B cell (primary cell): ENCODE data around the gene GINM1. TPM values are rescaled to one million over a fixed set of nuclear protein-coding genes. Genes with fewer than 3 reads are reported as not detected.

Source experiments
- ATAC-seq: fragments of 200-7000 bp; cut with Tn5 transposase; one replicate; pipeline ENCODE4 v1.10.0; 2021; ENCODE audit warnings: low read depth, mild to moderate bottlenecking, moderate number of reproducible peaks, moderate library complexity
- CTCF ChIA-PET: fragments of 350-600 bp; sonication (Branson Sonifier 250); formaldehyde crosslinking; loops from one replicate; lab custom pipeline; 2021; ENCODE audit warnings: antibody characterized with exemption, inconsistent platforms; lab: Charles Lee
- POLR2A ChIA-PET: fragments of 350-600 bp; sonication (Branson Sonifier 250); formaldehyde crosslinking; loops from one replicate; lab custom pipeline; 2021; ENCODE audit warnings: antibody characterized with exemption; lab: Charles Lee
- DNase-seq: peaks from one replicate; pipeline ENCODE4 v3.0.0; 2013
- H2AFZ ChIP-seq: 2 replicates; pipeline ENCODE4 v1.6.1; 2012; ENCODE audit warnings: mild to moderate bottlenecking, low read depth, low read length; ENCODE audit not compliant: insufficient read depth, poor library complexity, severe bottlenecking
- H3K27ac ChIP-seq, 2 donors: 1 replicate in 1 of 2; 2 replicates in 1 of 2; pipeline ENCODE4 v1.5.1; 2012 to 2013; ENCODE audit warnings: low read length in 2 of 2, mild to moderate bottlenecking in 2 of 2, moderate library complexity in 1 of 2
- H3K27me3 ChIP-seq, 4 experiments: fragments of 200-600 bp in 1 of 4; sonication (generic) in 1 of 4; replicated peaks in 1 of 4; 1 replicate in 2 of 4; 2 replicates in 2 of 4; pipeline versions ENCODE4 v1.6.1 to v1.7.0; 2013 to 2016; ENCODE audit warnings: low read length in 3 of 4, mild to moderate bottlenecking in 2 of 4, mixed read lengths in 1 of 4, moderate library complexity in 1 of 4; ENCODE audit not compliant: insufficient read depth in 4 of 4, control insufficient read depth in 3 of 4; ENCODE audit errors: control extremely low read depth in 1 of 4
- H3K36me3 ChIP-seq, 2 experiments: replicated peaks in 1 of 2; 1 replicate in 1 of 2; 2 replicates in 1 of 2; pipeline versions ENCODE4 v1.6.1 to v1.7.1; 2013; ENCODE audit warnings: low read length in 1 of 2; ENCODE audit not compliant: insufficient read depth in 2 of 2, control insufficient read depth in 1 of 2; ENCODE audit errors: control extremely low read depth in 1 of 2, extremely low read depth in 1 of 2
- H3K4me1 ChIP-seq, 2 donors: fragments of 200-600 bp in 1 of 2; sonication (generic) in 1 of 2; 1 replicate in 1 of 2; 2 replicates in 1 of 2; pipeline versions ENCODE4 v1.5.1 to v1.6.1; 2013 to 2017; ENCODE audit warnings: low read length in 2 of 2; ENCODE audit not compliant: control insufficient read depth in 2 of 2, insufficient read depth in 2 of 2
- H3K4me2 ChIP-seq: replicated peaks from 2 replicates; pipeline ENCODE3; 2012; ENCODE audit warnings: mild to moderate bottlenecking, low read depth, low read length; ENCODE audit not compliant: poor library complexity, severe bottlenecking
- H3K4me3 ChIP-seq, 5 experiments: fragments of 200-600 bp in 1 of 5; sonication (generic) in 1 of 5; 1 replicate in 3 of 5; 2 replicates in 2 of 5; pipeline versions ENCODE4 v1.5.1 to v1.7.0; 2011 to 2016; ENCODE audit warnings: low read length in 4 of 5, mild to moderate bottlenecking in 4 of 5, low read depth in 2 of 5, control low read depth in 1 of 5, moderate library complexity in 1 of 5; ENCODE audit not compliant: insufficient read depth in 1 of 5; ENCODE audit errors: control extremely low read depth in 1 of 5, extremely low read depth in 1 of 5
- H3K79me2 ChIP-seq: fragments of 200-600 bp; sonication (generic); one replicate; pipeline ENCODE4 v1.6.0; 2016; ENCODE audit warnings: low read length; ENCODE audit not compliant: control insufficient read depth, insufficient read depth
- H3K9ac ChIP-seq: fragments of 200-600 bp; sonication (generic); 2 replicates; pipeline ENCODE4 v1.6.1; 2017; ENCODE audit warnings: mild to moderate bottlenecking, low read length, moderate library complexity
- H3K9me3 ChIP-seq, 3 donors: one replicate each; pipeline versions ENCODE4 v1.6.1 to v1.7.1; 2013; ENCODE audit warnings: low read length in 2 of 3; ENCODE audit not compliant: control insufficient read depth in 2 of 3, insufficient read depth in 1 of 3; ENCODE audit errors: control extremely low read depth in 1 of 3
- H4K20me1 ChIP-seq: 2 replicates; pipeline ENCODE4 v1.6.0; 2012; ENCODE audit warnings: mild to moderate bottlenecking, low read length; ENCODE audit not compliant: insufficient read depth, control insufficient read depth, poor library complexity, severe bottlenecking
- H3K27ac Mint-ChIP-seq: one replicate; pipeline ENCODE4 v1.8.0; 2021; ENCODE audit warnings: mixed read lengths
- H3K27me3 Mint-ChIP-seq: one replicate; pipeline ENCODE4 v1.8.0; 2021; ENCODE audit warnings: mixed read lengths
- H3K4me1 Mint-ChIP-seq: one replicate; pipeline ENCODE4 v1.8.0; 2021; ENCODE audit warnings: mixed read lengths
- H3K4me3 Mint-ChIP-seq: one replicate; pipeline ENCODE4 v1.8.0; 2021; ENCODE audit warnings: mixed read lengths
- H3K9me3 Mint-ChIP-seq: one replicate; pipeline ENCODE4 v1.8.0; 2022; ENCODE audit warnings: mixed read lengths; ENCODE audit not compliant: insufficient read depth
- EZH2 ChIP-seq: IDR thresholded peaks from 2 replicates; pipeline ENCODE4 v1.6.1; 2012; ENCODE audit warnings: borderline replicate concordance, low read depth, mild to moderate bottlenecking, moderate library complexity, low read length; ENCODE audit not compliant: insufficient read depth, poor library complexity, severe bottlenecking
- WGBS: methylation state at CpG from one replicate; pipeline ENCODE4 v1.1.5; 2013; ENCODE audit warnings: missing lambda C conversion rate; ENCODE audit not compliant: insufficient coverage; 5-methylcytosine and 5-hydroxymethylcytosine counted together
- intact Hi-C: fragments of 100-400 bp; cut with micrococcal nuclease; formaldehyde crosslinking; loops from one replicate; pipeline ENCODE4 v1.10.0; 2022
- polyA plus RNA-seq: library from polyadenylated mRNA; depleted of rRNA; stranded (reverse); fragments of >200 nt; gene quantifications from 2 replicates; pipeline ENCODE4 v1.2.3, GENCODE V29; 2012
- total RNA-seq, 2 donors: library from RNA; stranded (reverse); fragments of 120-200 nt in 1 of 2; gene quantifications; 1 replicate in 1 of 2; 2 replicates in 1 of 2; pipeline versions ENCODE4 v1.2.3 to v1.2.4, GENCODE V29; 2013 to 2022
- TF ChIP-seq, protein P1 (sequence below): fragments of 200-600 bp; IDR thresholded peaks from one replicate; pipeline ENCODE4 v1.8.0; 2022; ENCODE audit warnings: antibody characterized with exemption, mild to moderate bottlenecking

Gene GINM1
- total and polyA plus RNA-seq, 2 donors (not counting 1 experiment from before 2014, with no cell fraction given), result 14.4 to 23.0 TPM

DNA sequence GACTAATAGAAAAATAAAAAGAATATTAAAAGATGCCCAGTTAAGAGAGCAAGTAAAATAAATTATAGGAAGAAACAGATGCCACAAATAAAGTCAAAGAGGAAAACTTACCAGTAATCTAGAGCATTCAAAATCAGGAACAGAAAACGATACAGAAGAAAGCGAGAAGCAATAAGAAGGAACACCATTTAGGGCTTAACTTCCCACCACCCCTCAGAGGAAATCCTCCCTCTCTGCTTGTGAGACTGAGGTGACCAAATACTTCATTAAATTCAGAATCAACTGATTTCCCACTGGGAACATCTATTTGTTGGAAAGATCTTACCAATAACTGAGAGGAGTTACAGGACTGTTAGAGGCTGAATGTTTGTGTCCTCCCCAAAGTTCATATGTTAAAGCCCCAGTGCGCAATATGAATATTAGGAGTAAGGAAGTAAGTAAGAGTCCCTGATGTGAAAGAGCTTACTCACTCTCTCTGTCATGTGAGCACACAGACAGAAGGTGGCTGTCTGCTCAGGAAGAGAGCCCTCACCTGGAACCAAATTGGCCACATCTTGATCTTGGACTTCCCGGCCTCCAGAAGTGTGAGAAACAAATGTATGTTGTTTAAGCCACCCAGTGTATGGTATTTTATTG lies 62.8 kb downstream of the GINM1 start:
- peaks cover 6% of the 10 kb centered on the region in 2 experiments for H3K36me3 ChIP-seq
- CTCF ChIA-PET, result no interaction called here

DNA sequence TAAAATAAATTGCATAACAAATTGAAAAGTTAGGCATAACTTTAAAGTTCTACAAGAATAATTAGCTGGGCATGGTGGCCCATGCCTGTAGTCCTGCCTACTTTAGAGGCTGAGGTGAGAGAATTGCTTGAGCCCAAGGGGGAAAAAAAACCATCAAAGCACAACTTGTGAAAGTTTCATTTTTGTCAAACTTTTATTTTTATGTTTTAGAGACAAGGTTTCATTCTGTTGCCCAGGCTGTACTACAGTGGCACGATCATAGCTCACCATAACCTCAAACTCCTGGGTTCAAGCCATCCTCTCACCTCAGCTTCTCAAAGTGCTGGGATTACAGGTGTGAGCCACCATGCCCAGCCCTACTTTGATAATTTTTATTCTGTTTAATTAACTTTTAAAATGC lies 68.1 kb downstream of the GINM1 start:
- TF ChIP-seq, protein P1, sequence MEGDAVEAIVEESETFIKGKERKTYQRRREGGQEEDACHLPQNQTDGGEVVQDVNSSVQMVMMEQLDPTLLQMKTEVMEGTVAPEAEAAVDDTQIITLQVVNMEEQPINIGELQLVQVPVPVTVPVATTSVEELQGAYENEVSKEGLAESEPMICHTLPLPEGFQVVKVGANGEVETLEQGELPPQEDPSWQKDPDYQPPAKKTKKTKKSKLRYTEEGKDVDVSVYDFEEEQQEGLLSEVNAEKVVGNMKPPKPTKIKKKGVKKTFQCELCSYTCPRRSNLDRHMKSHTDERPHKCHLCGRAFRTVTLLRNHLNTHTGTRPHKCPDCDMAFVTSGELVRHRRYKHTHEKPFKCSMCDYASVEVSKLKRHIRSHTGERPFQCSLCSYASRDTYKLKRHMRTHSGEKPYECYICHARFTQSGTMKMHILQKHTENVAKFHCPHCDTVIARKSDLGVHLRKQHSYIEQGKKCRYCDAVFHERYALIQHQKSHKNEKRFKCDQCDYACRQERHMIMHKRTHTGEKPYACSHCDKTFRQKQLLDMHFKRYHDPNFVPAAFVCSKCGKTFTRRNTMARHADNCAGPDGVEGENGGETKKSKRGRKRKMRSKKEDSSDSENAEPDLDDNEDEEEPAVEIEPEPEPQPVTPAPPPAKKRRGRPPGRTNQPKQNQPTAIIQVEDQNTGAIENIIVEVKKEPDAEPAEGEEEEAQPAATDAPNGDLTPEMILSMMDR, result no peak
- TF ChIP-seq EZH2, result no peak
- no peaks in the 10 kb centered on the region for H3K9me3 Mint-ChIP-seq
- no peaks in the 10 kb centered on the region for H4K20me1 ChIP-seq
- ChIA-PET CTCF (no interaction called here), POLR2A (no interaction called here)
- H2AFZ ChIP-seq, result no peak overlapping the region
- H3K27me3 Mint-ChIP-seq, result no peaks in the 10 kb centered on the region
- no peak overlapping the region for H3K27ac Mint-ChIP-seq
- H3K9ac ChIP-seq, result no peak overlapping the region
- H3K27ac ChIP-seq, result no peak overlapping the region
- no peak overlapping the region for H3K4me3 Mint-ChIP-seq
- no CpG with 5 or more reads among the region's 1 CpG for WGBS
- ATAC-seq, result no peak
- no peak overlapping the region for H3K4me3 ChIP-seq
- H3K4me1 Mint-ChIP-seq, result peaks cover 6% of the 10 kb centered on the region
- peaks cover under 1 to 2% of the 10 kb centered on the region in 2 donors for H3K4me1 ChIP-seq
- no peaks in the 10 kb centered on the region for H3K27me3 ChIP-seq
- intact Hi-C loops, result no loop called here
- H3K79me2 ChIP-seq, result peaks cover 3% of the 10 kb centered on the region
- DNase-seq, result no peak
- peaks cover 6 to 10% of the 10 kb centered on the region in 2 experiments for H3K36me3 ChIP-seq
- H3K9me3 ChIP-seq, result no peaks in the 10 kb centered on the region
- H3K4me2 ChIP-seq, result no peak overlapping the region

More for the DNA sequence above, 62.8 kb downstream of the GINM1 start:
- peak; percentile 70 for ATAC-seq
- POLR2A ChIA-PET, result no interaction called here
- H3K4me3 Mint-ChIP-seq, result peak overlapping the region; percentile 27
- Histone ChIP-seq H3K4me1 (peaks cover 7 to 12% of the 10 kb centered on the region in 2 donors), H3K4me3 (no peak overlapping the region), H4K20me1 (no peaks in the 10 kb centered on the region), H3K27ac (peak overlapping the region in 1 of 2 donors; percentile 81), H2AFZ (peak overlapping the region; percentile 40), H3K79me2 (no peaks in the 10 kb centered on the region), H3K9me3 (no peaks in the 10 kb centered on the region), H3K27me3 (no peaks in the 10 kb centered on the region), H3K4me2 (peak overlapping the region; percentile 45), H3K9ac (no peak overlapping the region)
- intact Hi-C loops, result no loop called here
- TF ChIP-seq, protein P1, result no peak
- no peak for TF ChIP-seq EZH2
- H3K27me3 Mint-ChIP-seq, result no peaks in the 10 kb centered on the region
- H3K9me3 Mint-ChIP-seq, result no peaks in the 10 kb centered on the region
- DNase-seq, result peak; percentile 55
- 0% methylated on average over 2 of the region's 4 CpGs for WGBS
- H3K27ac Mint-ChIP-seq, result peak overlapping the region; percentile 89
- H3K4me1 Mint-ChIP-seq, result peaks cover 16% of the 10 kb centered on the region
